ENCODE results near the gene TMEM163.

Gene TMEM163

GRCh38 chr2:134435936-134436335, 282.9 kb downstream of the TMEM163 start:
- no peak for DNase-seq (ENCODE audit: low spot score)

- DNase-seq (ENCODE audit: low spot score): no peak
These were observed 283.3 kb downstream of the TMEM163 start for GRCh38 chr2:134435505-134435904.

GRCh38 chr2:134433979-134434378, 284.8 kb downstream of the TMEM163 start:
- no peak for DNase-seq (ENCODE audit: low spot score)

- DNase-seq (ENCODE audit: low spot score): no peak
These were observed 285.3 kb downstream of the TMEM163 start for GRCh38 chr2:134433469-134433868.

GRCh38 chr2:134432435-134432883, 286.3 kb downstream of the TMEM163 start:
- no peak for DNase-seq (ENCODE audit: low spot score)

- DNase-seq (ENCODE audit: low spot score): no peak
These were observed 286.9 kb downstream of the TMEM163 start for GRCh38 chr2:134431838-134432434.

- DNase-seq (ENCODE audit: low spot score): no peak
These were observed 288.9 kb downstream of the TMEM163 start for GRCh38 chr2:134429886-134430285.

- no peak for DNase-seq (ENCODE audit: low spot score)
These were observed 292.1 kb downstream of the TMEM163 start for GRCh38 chr2:134426721-134427120.

GRCh38 chr2:134425724-134426496, 292.9 kb downstream of the TMEM163 start:
- DNase-seq (ENCODE audit: low spot score): no peak

- DNase-seq (ENCODE audit: low spot score): no peak
These were observed 297.1 kb downstream of the TMEM163 start for GRCh38 chr2:134421556-134422328.

GRCh38 chr2:134420920-134421319, 297.9 kb downstream of the TMEM163 start:
- DNase-seq (ENCODE audit: low spot score): no peak

- no peak for DNase-seq (ENCODE audit: low spot score)
These were observed 298.5 kb downstream of the TMEM163 start for GRCh38 chr2:134420259-134420658.

- no peak for DNase-seq (ENCODE audit: low spot score)
These were observed 300.7 kb downstream of the TMEM163 start for GRCh38 chr2:134417968-134418582.

GRCh38 chr2:134416637-134417036, 302.2 kb downstream of the TMEM163 start:
- no peak for DNase-seq (ENCODE audit: low spot score)

- DNase-seq (ENCODE audit: low spot score): no peak
These were observed 302.8 kb downstream of the TMEM163 start for GRCh38 chr2:134416018-134416417.

- no peak for DNase-seq (ENCODE audit: low spot score)
These were observed 304.9 kb downstream of the TMEM163 start for GRCh38 chr2:134413912-134414311.

GRCh38 chr2:134413430-134413829, 305.4 kb downstream of the TMEM163 start:
- DNase-seq (ENCODE audit: low spot score): no peak

GRCh38 chr2:134412639-134412999, 306.2 kb downstream of the TMEM163 start:
- no peak for DNase-seq (ENCODE audit: low spot score)

GRCh38 chr2:134411828-134412638, 306.8 kb downstream of the TMEM163 start:
- DNase-seq (ENCODE audit: low spot score): peak; percentile 80

- DNase-seq (ENCODE audit: low spot score): no peak
These were observed 307.4 kb downstream of the TMEM163 start for GRCh38 chr2:134411279-134411827.

- no peak for DNase-seq (ENCODE audit: low spot score)
These were observed 308.0 kb downstream of the TMEM163 start for GRCh38 chr2:134410831-134411231.
